PC-9 (cell line): Measurements from ENCODE around the gene TNIK.

Experiments
- CTCF ChIP-seq: fragments of 200-600 bp; sonication (generic); conservative IDR thresholded peaks from 2 replicates; pipeline ENCODE4 v1.6.1; 2017; ENCODE audit warnings: mixed run types, antibody characterized with exemption, mild to moderate bottlenecking, moderate library complexity
- EZH2 ChIP-seq: fragments of 200-600 bp; sonication (generic); IDR thresholded peaks from 2 replicates; pipeline ENCODE4 v1.8.0; 2017; ENCODE audit warnings: antibody characterized with exemption, low read depth

- TF ChIP-seq CTCF (no peak), EZH2 (no peak)
Observed at GRCh38 chr3:171260466-171260865, 199.7 kb downstream of the TNIK start.
